ENCODE measurements around the gene HOTAIR.

HOTAIR gene

GRCh38 chr12:53984901-53985691 lies 10.3 kb upstream of the HOTAIR start, which contains the start of gene HOXC10:
HOXC10 (plus strand) TSS chr12:53985146; CDS start chr12:53985260, 114 bp downstream.
- peak; percentile 86 for DNase-seq (ENCODE audit: low read depth)
- peak; percentile 72 for TF ChIP-seq CTCF (IDR thresholded peaks at IDR 0.05; ENCODE audit: insufficient read depth, low read depth, low read length, missing control alignments)
- H3K4me3 ChIP-seq (ENCODE audit: low read depth, low read length): no peak within 1 kb of the TSS; the same call in 1 of the 2 replicates

GRCh38 chr12:53983950-53984572 lies 9.3 kb upstream of the HOTAIR start:
- DNase-seq (ENCODE audit: low read depth): no peak
- no peak overlapping the region for H3K4me3 ChIP-seq (ENCODE audit: low read depth, low read length)
- no peak for TF ChIP-seq CTCF (IDR thresholded peaks at IDR 0.05; ENCODE audit: insufficient read depth, low read depth, low read length, missing control alignments)

GRCh38 chr12:53983568-53983949 lies 8.8 kb upstream of the HOTAIR start:
- no peak for DNase-seq (ENCODE audit: low read depth)
- no peak for TF ChIP-seq CTCF (IDR thresholded peaks at IDR 0.05; ENCODE audit: insufficient read depth, low read depth, low read length, missing control alignments)
- H3K4me3 ChIP-seq (ENCODE audit: low read depth, low read length): no peak overlapping the region

GRCh38 chr12:53982648-53983567 lies 8.2 kb upstream of the HOTAIR start:
- no peak for TF ChIP-seq CTCF (IDR thresholded peaks at IDR 0.05; ENCODE audit: insufficient read depth, low read depth, low read length, missing control alignments)
- no peak for DNase-seq (ENCODE audit: low read depth)
- H3K4me3 ChIP-seq (ENCODE audit: low read depth, low read length): no peak overlapping the region

GRCh38 chr12:53981634-53982565 lies 7.1 kb upstream of the HOTAIR start:
- DNase-seq (ENCODE audit: low read depth): no peak
- H3K4me3 ChIP-seq (ENCODE audit: low read depth, low read length): no peak overlapping the region
- no peak for TF ChIP-seq CTCF (IDR thresholded peaks at IDR 0.05; ENCODE audit: insufficient read depth, low read depth, low read length, missing control alignments)

Measured in GM12865 (cell line).